ENCODE measurements around the gene MPV17L. TPM values are rescaled to one million over a fixed set of nuclear protein-coding genes. Genes with fewer than 3 reads are reported as not detected.

MPV17L gene
- total RNA-seq, 2 donors from 2014 or later = 14.5 to 35.3 TPM

DNA sequence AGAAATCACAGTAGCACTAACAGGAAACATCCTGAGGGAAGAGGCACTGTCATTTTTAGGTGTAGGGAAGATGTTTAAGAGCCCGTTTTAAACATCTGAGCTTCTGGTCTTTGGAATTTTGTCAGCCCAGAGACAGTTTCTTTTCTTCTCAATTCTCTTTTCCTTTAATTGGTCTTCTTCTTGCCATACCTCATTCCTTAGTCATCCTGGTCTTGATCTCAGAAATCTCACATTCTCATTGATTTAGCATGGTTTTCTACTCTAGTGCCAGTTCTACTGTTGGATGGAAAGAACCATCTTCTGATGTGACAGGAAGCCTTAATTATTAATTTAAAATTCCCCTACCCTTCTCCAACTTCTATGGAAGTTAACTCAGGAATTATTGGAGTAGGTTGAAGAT lies 64.2 kb downstream of the MPV17L start:
- WGBS, 2 donors = 95% methylated on average over 1 of the region's 1 CpG

DNA sequence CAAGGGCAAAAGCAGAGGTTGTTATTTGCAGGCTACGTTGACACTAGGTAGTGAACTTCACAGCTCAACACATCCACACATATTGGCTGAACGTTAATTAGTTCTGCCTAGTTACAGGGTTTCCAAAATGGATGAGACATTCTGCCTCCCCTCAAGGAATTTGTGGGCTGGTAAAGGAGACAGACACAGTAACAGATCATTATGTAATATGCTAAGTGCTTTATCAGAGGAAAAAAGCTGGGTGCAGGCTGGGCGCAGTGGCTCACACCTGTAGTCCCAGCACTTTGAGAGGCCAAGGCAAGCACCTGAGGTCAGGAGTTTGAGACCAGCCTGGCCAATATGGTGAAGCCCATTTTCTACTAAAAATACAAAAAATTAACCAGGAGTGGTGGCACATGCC lies 65.0 kb downstream of the MPV17L start:
- 57 to 71% methylated on average over 3 of the region's 3 CpGs for WGBS, 2 donors
- Histone ChIP-seq H3K27me3 (no peaks in the 10 kb centered on the region), H3K27ac (no peak overlapping the region), H3K36me3 (replicated peaks in 1 of 2; ENCODE audit: insufficient read depth in 1 of 2, low read depth in 2 of 2) (no peaks in the 10 kb centered on the region), H3K4me3 (no peak overlapping the region), H3K9me3 (no peaks in the 10 kb centered on the region), H3K4me1 (peaks cover 35% of the 10 kb centered on the region)
- DNase-seq (no peak), ATAC-seq (no peak)
- TF ChIP-seq POLR2A (IDR thresholded peaks at IDR 0.05) = no peak
- TF ChIP-seq, protein P1, sequence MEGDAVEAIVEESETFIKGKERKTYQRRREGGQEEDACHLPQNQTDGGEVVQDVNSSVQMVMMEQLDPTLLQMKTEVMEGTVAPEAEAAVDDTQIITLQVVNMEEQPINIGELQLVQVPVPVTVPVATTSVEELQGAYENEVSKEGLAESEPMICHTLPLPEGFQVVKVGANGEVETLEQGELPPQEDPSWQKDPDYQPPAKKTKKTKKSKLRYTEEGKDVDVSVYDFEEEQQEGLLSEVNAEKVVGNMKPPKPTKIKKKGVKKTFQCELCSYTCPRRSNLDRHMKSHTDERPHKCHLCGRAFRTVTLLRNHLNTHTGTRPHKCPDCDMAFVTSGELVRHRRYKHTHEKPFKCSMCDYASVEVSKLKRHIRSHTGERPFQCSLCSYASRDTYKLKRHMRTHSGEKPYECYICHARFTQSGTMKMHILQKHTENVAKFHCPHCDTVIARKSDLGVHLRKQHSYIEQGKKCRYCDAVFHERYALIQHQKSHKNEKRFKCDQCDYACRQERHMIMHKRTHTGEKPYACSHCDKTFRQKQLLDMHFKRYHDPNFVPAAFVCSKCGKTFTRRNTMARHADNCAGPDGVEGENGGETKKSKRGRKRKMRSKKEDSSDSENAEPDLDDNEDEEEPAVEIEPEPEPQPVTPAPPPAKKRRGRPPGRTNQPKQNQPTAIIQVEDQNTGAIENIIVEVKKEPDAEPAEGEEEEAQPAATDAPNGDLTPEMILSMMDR (IDR thresholded peaks at IDR 0.05) = no peak
- intact Hi-C loops (cut with DNase I) = no loop called here

More for the DNA sequence above, 64.2 kb downstream of the MPV17L start:
- intact Hi-C loops (cut with DNase I) = no loop called here
- no peaks in the 10 kb centered on the region for H3K27me3 ChIP-seq
- H3K4me3 ChIP-seq = no peak overlapping the region
- H3K27ac ChIP-seq = no peak overlapping the region
- ATAC-seq (no peak), DNase-seq (no peak)
- TF ChIP-seq POLR2A (IDR thresholded peaks at IDR 0.05) = no peak
- TF ChIP-seq, protein P1 (IDR thresholded peaks at IDR 0.05) = no peak
- H3K36me3 ChIP-seq (replicated peaks in 1 of 2; ENCODE audit: insufficient read depth in 1 of 2, low read depth in 2 of 2) = no peaks in the 10 kb centered on the region
- no peaks in the 10 kb centered on the region for H3K9me3 ChIP-seq
- peaks cover 43% of the 10 kb centered on the region for H3K4me1 ChIP-seq

DNA sequence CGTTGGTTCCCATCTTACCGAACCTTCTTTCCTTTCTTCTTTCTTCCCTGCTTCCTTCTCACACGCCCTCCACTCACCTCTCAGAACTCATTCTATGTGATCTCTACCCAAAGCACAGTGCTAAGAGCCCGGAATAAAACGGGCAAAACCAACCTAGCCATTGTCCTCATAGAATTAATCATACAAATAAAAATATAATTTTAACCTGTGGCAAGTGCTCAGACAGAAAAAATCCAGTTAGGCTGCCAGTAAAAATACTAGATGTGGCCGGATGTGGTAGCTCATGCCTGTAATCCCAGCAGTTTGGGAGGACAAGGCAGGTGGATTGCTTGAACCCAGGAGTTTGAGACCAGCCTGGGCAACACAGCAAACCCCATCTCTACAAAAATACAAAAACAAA lies 65.8 kb downstream of the MPV17L start:
- WGBS, 2 donors = 89 to 93% methylated on average over 6 of the region's 6 CpGs
- TF ChIP-seq, protein P1 (IDR thresholded peaks at IDR 0.05) = no peak
- no peak for TF ChIP-seq POLR2A (IDR thresholded peaks at IDR 0.05)
- DNase-seq (no peak), ATAC-seq (no peak)
- H3K36me3 ChIP-seq (replicated peaks in 1 of 2; ENCODE audit: insufficient read depth in 1 of 2, low read depth in 2 of 2) = no peaks in the 10 kb centered on the region
- no peak overlapping the region for H3K27ac ChIP-seq
- intact Hi-C loops (cut with DNase I) = no loop called here
- no peaks in the 10 kb centered on the region for H3K27me3 ChIP-seq
- no peaks in the 10 kb centered on the region for H3K9me3 ChIP-seq
- peaks cover 28% of the 10 kb centered on the region for H3K4me1 ChIP-seq
- no peak overlapping the region for H3K4me3 ChIP-seq

Other genes starting within 250 kb of the MPV17L start
- gene NPIPA5, start 17.5 kb upstream of the MPV17L start, total RNA-seq = 10 to 100 TPM in 1 of 2 donors, 1 to 10 TPM in 1; 6.5 to 13.2 TPM
- gene BMERB1, start 38.8 kb downstream of the MPV17L start, total RNA-seq = 10 to 100 TPM in 1 of 2 donors, 1 to 10 TPM in 1; 8.9 to 22.3 TPM
- gene MARF1, start 247.4 kb downstream of the MPV17L start, total RNA-seq = 10 to 100 TPM; 28.0 to 33.2 TPM

All from body of pancreas (tissue), 4 donors.